GM19397 (cell line): ENCODE measurements around the gene TTF2.

ENCODE experiments used
- ATAC-seq: cut with Tn5 transposase; IDR thresholded peaks from one replicate; pipeline ENCODE4 v1.9.1; 2021; ENCODE audit warnings: mild to moderate bottlenecking, moderate library complexity; ENCODE audit not compliant: unreplicated experiment

The TTF2 gene

GRCh38 chr1:117045644-117046043 is 14.5 kb upstream of the TTF2 start:
- no peak for ATAC-seq

- no peak for ATAC-seq
Measured at GRCh38 chr1:117046781-117047180, 13.3 kb upstream of the TTF2 start.

- no peak for ATAC-seq
Measured at GRCh38 chr1:117047271-117047670, 12.9 kb upstream of the TTF2 start.

- ATAC-seq, result no peak
Measured at GRCh38 chr1:117049857-117050256, 10.3 kb upstream of the TTF2 start.

GRCh38 chr1:117051224-117052064 is 8.7 kb upstream of the TTF2 start:
- peak; percentile 79 for ATAC-seq

- no peak for ATAC-seq
Measured at GRCh38 chr1:117054068-117054467, 6.1 kb upstream of the TTF2 start.

- ATAC-seq, result no peak
Measured at GRCh38 chr1:117058810-117059209, 1.3 kb upstream of the TTF2 start.

- ATAC-seq, result peak; percentile 34
Measured at GRCh38 chr1:117059334-117059677, 820 bp upstream of the TTF2 start.

- ATAC-seq, result peak; percentile 7
Measured at GRCh38 chr1:117060441-117061317, 553 bp downstream of the TTF2 start.

GRCh38 chr1:117061986-117062415 is 1.9 kb downstream of the TTF2 start:
- no peak for ATAC-seq

GRCh38 chr1:117066367-117066766 is 6.2 kb downstream of the TTF2 start:
- no peak for ATAC-seq

GRCh38 chr1:117067533-117068370 is 7.6 kb downstream of the TTF2 start:
- peak; percentile 66 for ATAC-seq

- no peak for ATAC-seq
Measured at GRCh38 chr1:117068580-117068979, 8.5 kb downstream of the TTF2 start.

- ATAC-seq, result no peak
Measured at GRCh38 chr1:117069220-117069844, 9.2 kb downstream of the TTF2 start.

- no peak for ATAC-seq
Measured at GRCh38 chr1:117070124-117070523, 10.0 kb downstream of the TTF2 start.

- ATAC-seq, result no peak
Measured at GRCh38 chr1:117076648-117077047, 16.5 kb downstream of the TTF2 start.

- ATAC-seq, result no peak
Measured at GRCh38 chr1:117077267-117077666, 17.1 kb downstream of the TTF2 start.

GRCh38 chr1:117079737-117080136 is 19.6 kb downstream of the TTF2 start:
- ATAC-seq, result no peak

GRCh38 chr1:117084231-117084630 is 24.1 kb downstream of the TTF2 start:
- ATAC-seq, result no peak

GRCh38 chr1:117087686-117088085 is 27.6 kb downstream of the TTF2 start:
- no peak for ATAC-seq

GRCh38 chr1:117089996-117090395 is 29.9 kb downstream of the TTF2 start:
- no peak for ATAC-seq
